ENCODE results near the gene SHANK2.

SHANK2 gene

DNA sequence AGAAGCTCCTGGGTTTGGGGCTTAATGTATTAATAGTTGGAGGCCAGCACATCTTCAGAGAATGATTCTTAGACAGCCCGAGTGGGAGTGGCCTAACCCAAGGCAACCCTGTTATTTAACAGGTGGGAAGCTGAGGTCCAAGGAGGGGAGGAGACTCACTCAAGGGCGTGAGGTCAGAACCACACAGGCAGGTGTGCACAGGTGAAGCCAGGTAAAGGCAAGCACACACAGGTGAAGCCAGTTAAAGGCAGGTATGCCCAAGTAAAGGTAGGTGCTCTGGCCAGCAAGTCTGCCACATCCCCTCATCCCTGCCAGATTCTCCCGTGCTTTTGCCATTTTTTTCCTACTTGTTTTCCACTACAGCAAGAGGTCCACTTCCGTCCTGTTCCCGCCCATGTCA, 2.9 kb upstream of the SHANK2 start:
- Histone ChIP-seq H3F3A (ENCODE audit: insufficient read depth, low read length) (no peaks in the 10 kb centered on the region), H3K9ac (ENCODE audit: low read length) (no peak overlapping the region), H3K4me1 (ENCODE audit: insufficient read depth, low read length, severe bottlenecking) (no peaks in the 10 kb centered on the region), H3K27ac (ENCODE audit: low read depth, low read length, poor library complexity, severe bottlenecking) (no peak overlapping the region), H3K4me2 (ENCODE audit: low read length) (no peak overlapping the region), H4K20me1 (ENCODE audit: insufficient read depth, low read length) (no peaks in the 10 kb centered on the region), H3K79me2 (ENCODE audit: insufficient read depth, low read length) (no peaks in the 10 kb centered on the region), H3K9me2 (ENCODE audit: low read depth, low read length) (no peaks in the 10 kb centered on the region), H3K4me3 (ENCODE audit: low read depth, low read length, poor library complexity, severe bottlenecking) (no peak overlapping the region), H3K27me3 (ENCODE audit: insufficient read depth, low read length) (no peaks in the 10 kb centered on the region), H3K36me3 (ENCODE audit: insufficient read depth, low read length) (no peaks in the 10 kb centered on the region), H3K9me3 (ENCODE audit: low read length) (no peaks in the 10 kb centered on the region), H2AFZ (ENCODE audit: low read length) (no peak overlapping the region)
- no peak for TF ChIP-seq CTCF (IDR thresholded peaks at IDR 0.05; ENCODE audit: low read length)
- TF ChIP-seq EZH2 (IDR thresholded peaks at IDR 0.05; ENCODE audit: borderline replicate concordance, low read length) = no peak

DNA sequence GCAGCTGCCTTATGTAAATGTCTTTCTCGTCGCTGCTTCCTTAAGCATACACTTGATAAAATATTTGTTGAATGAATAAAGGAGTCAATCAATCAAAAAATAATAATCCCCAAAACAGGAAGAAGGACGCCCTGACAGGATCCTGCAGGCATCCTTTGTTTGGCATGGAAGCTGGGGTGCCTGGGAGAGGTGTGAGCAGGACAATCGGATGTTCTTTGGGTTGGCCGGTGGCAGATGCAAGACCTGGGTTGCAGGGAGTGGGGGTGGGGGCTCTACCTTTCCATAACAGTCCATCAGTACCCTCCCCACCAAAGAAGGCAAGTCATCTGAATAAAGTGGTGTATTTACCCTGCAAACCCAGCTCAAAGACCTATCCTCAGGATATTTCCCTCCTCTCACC, 1.4 kb upstream of the SHANK2 start:
- TF ChIP-seq EZH2 (IDR thresholded peaks at IDR 0.05; ENCODE audit: borderline replicate concordance, low read length) (no peak), CTCF (IDR thresholded peaks at IDR 0.05; ENCODE audit: low read length) (no peak)
- no peak overlapping the region for H3K4me3 ChIP-seq (ENCODE audit: low read depth, low read length, poor library complexity, severe bottlenecking)
- H3K4me2 ChIP-seq (ENCODE audit: low read length) = no peak overlapping the region
- no peaks in the 10 kb centered on the region for H3K9me2 ChIP-seq (ENCODE audit: low read depth, low read length)
- H3K27ac ChIP-seq (ENCODE audit: low read depth, low read length, poor library complexity, severe bottlenecking) = no peak overlapping the region
- no peaks in the 10 kb centered on the region for H4K20me1 ChIP-seq (ENCODE audit: insufficient read depth, low read length)
- H3K79me2 ChIP-seq (ENCODE audit: insufficient read depth, low read length) = no peaks in the 10 kb centered on the region
- H3K9ac ChIP-seq (ENCODE audit: low read length) = no peak overlapping the region
- H3K9me3 ChIP-seq (ENCODE audit: low read length) = no peaks in the 10 kb centered on the region
- H3K36me3 ChIP-seq (ENCODE audit: insufficient read depth, low read length) = no peaks in the 10 kb centered on the region
- no peaks in the 10 kb centered on the region for H3K27me3 ChIP-seq (ENCODE audit: insufficient read depth, low read length)
- no peaks in the 10 kb centered on the region for H3F3A ChIP-seq (ENCODE audit: insufficient read depth, low read length)
- no peaks in the 10 kb centered on the region for H3K4me1 ChIP-seq (ENCODE audit: insufficient read depth, low read length, severe bottlenecking)
- H2AFZ ChIP-seq (ENCODE audit: low read length) = no peak overlapping the region

- Histone ChIP-seq H3K9ac (ENCODE audit: low read length) (no peak overlapping the region), H3K4me1 (ENCODE audit: insufficient read depth, low read length, severe bottlenecking) (no peaks in the 10 kb centered on the region), H4K20me1 (ENCODE audit: insufficient read depth, low read length) (no peaks in the 10 kb centered on the region), H3K9me3 (ENCODE audit: low read length) (no peaks in the 10 kb centered on the region), H3K27me3 (ENCODE audit: insufficient read depth, low read length) (no peaks in the 10 kb centered on the region), H3K4me2 (ENCODE audit: low read length) (no peak overlapping the region), H3K4me3 (ENCODE audit: low read depth, low read length, poor library complexity, severe bottlenecking) (no peak overlapping the region), H3K9me2 (ENCODE audit: low read depth, low read length) (no peaks in the 10 kb centered on the region), H3F3A (ENCODE audit: insufficient read depth, low read length) (no peaks in the 10 kb centered on the region), H2AFZ (ENCODE audit: low read length) (no peak overlapping the region), H3K27ac (ENCODE audit: low read depth, low read length, poor library complexity, severe bottlenecking) (no peak overlapping the region), H3K79me2 (ENCODE audit: insufficient read depth, low read length) (no peaks in the 10 kb centered on the region), H3K36me3 (ENCODE audit: insufficient read depth, low read length) (no peaks in the 10 kb centered on the region)
- TF ChIP-seq CTCF (IDR thresholded peaks at IDR 0.05; ENCODE audit: low read length) (no peak), EZH2 (IDR thresholded peaks at IDR 0.05; ENCODE audit: borderline replicate concordance, low read length) (no peak)
These were observed 673 bp upstream of the SHANK2 start for GRCh38 chr11:71252770-71253730.

Measured in OCI-LY1 (cell line).